Body of pancreas (tissue), 4 donors: ENCODE measurements around the gene CSH2. TPM values are rescaled to one million over a fixed set of nuclear protein-coding genes. Genes with fewer than 3 reads are reported as not detected.
A peak's percentile ranks its signal among the peaks of the same experiment; 100 is the strongest.
"Not testable (repeated sequence)": the region's sequence is repeated elsewhere in the genome, so short reads cannot be mapped to it uniquely, and the experiment has no call there.

ENCODE experiments used
- ATAC-seq: fragments of 150-250 bp; one replicate; pipeline ENCODE4 v1.9.1; 2016
- DNase-seq, 4 donors: peaks; one replicate each; pipeline ENCODE4 v3.0.0-alpha.2; 2019
- H3K27ac ChIP-seq, 4 donors: fragments of 200-600 bp; sonication (generic); 1 replicate in 3 of 4; 2 replicates in 1 of 4; pipeline versions ENCODE4 v1.5.1 to v1.6.1; 2016 to 2019; ENCODE audit warnings: mild to moderate bottlenecking in 1 of 4, mixed read lengths in 1 of 4, moderate library complexity in 1 of 4
- H3K27me3 ChIP-seq, 2 donors: fragments of 200-600 bp; sonication (generic); one replicate each; pipeline ENCODE4 v1.6.0; 2016; ENCODE audit warnings: mild to moderate bottlenecking in 1 of 2
- H3K36me3 ChIP-seq, 2 donors: fragments of 200-600 bp; sonication (generic); replicated peaks in 1 of 2; 2 replicates each; pipeline ENCODE4 v1.5.1; 2016; ENCODE audit warnings: low read depth in 2 of 2; ENCODE audit not compliant: insufficient read depth in 1 of 2
- H3K4me1 ChIP-seq: fragments of 200-600 bp; sonication (generic); one replicate; pipeline ENCODE4 v1.6.0; 2016
- H3K4me3 ChIP-seq, 2 donors: fragments of 200-600 bp; sonication (generic); 1 replicate in 1 of 2; 2 replicates in 1 of 2; pipeline ENCODE4 v1.5.1; 2016 to 2019
- H3K9me3 ChIP-seq, 3 donors: fragments of 200-600 bp; sonication (generic); 1 replicate in 2 of 3; 2 replicates in 1 of 3; pipeline ENCODE4 v1.5.1; 2016
- POLR2A ChIP-seq, 3 donors: fragments of 450-650 bp; IDR thresholded peaks; one replicate each; pipeline ENCODE4 v1.6.1; 2016; ENCODE audit warnings: antibody characterized with exemption in 3 of 3, mild to moderate bottlenecking in 2 of 3
- WGBS, 2 donors: methylation state at CpG; one replicate each; pipeline ENCODE4 v1.1.5; 2017; 5-methylcytosine and 5-hydroxymethylcytosine counted together
- intact Hi-C: fragments of 100-400 bp; cut with DNase I; formaldehyde crosslinking; loops from one replicate; pipeline ENCODE4 v1.15.1; 2023
- total RNA-seq, 2 donors: library from RNA; depleted of rRNA; stranded (reverse); fragments of >200 nt; gene quantifications; one replicate each; pipeline ENCODE4 v1.1.0, GENCODE V29; 2016
- TF ChIP-seq, protein P1 (sequence below), 7 experiments: fragments of 450-650 bp in 4 of 7; fragments of 200-600 bp in 3 of 7; sonication (generic) in 3 of 7; IDR thresholded peaks; one replicate each; pipeline ENCODE4 v1.5.1; 2016 to 2019; ENCODE audit warnings: antibody characterized with exemption in 7 of 7

The CSH2 gene
- not detected for total RNA-seq

DNA sequence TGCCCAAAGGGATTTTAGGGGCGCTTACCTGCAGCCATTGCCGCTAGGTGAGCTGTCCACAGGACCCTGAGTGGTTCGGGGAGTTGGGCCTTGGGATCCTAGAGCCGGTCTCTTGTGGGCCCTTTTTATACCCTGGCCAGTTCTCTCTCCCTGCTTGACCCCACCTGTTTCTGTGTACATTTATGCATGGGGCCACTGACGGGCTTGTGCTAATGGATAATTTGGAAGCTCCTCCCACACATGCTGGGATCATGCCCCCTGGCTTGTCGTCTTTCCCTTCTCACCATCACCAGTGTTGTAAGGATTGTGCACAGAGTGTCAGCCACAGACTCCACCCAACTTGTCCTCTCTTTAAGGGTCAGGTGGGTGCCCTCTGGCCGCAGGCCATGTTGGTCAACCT is at the start of gene CSH2:
Gene CSH2 (minus strand): TSS at position 101 of the 400 bp plus-strand sequence. CDS start 63 bp downstream, at position 38.
- H3K36me3 ChIP-seq, H3K9me3 ChIP-seq, ATAC-seq, H3K4me3 ChIP-seq, H3K27me3 ChIP-seq, DNase-seq, H3K4me1 ChIP-seq, intact Hi-C loops, H3K27ac ChIP-seq: not testable (repeated sequence)
- WGBS, 2 donors: 73 to 82% methylated on average over 2 of the region's 7 CpGs

DNA sequence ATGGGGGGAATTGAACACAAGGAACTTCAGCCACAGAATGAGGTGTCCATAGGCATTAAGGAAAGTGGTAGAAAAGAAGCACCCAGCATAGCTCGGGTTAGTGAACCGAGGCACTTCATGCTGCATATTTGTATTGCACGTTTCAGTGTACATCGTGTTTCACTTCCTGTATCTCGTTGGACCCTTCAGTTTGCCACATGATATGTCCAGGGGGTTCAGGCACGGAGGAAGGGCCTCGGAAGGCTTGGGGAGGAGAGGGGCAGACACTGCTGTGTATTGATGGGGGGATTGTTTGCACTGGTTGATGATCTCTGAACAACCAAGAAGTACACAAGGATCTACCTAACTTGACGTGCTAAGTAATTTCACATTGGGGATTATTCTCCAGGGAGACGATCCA is 48.9 kb upstream of the CSH2 start:
- intact Hi-C loops: loop anchor here (10.0 kb wide), 1 partner anchor 362 kb away; no protein-coding TSS in a partner anchor
- H3K27me3 ChIP-seq, H3K4me3 ChIP-seq, H3K27ac ChIP-seq, ATAC-seq, H3K36me3 ChIP-seq, H3K9me3 ChIP-seq, DNase-seq, H3K4me1 ChIP-seq: not testable (repeated sequence)
- 57 to 59% methylated on average over 9 of the region's 9 CpGs for WGBS, 2 donors

DNA sequence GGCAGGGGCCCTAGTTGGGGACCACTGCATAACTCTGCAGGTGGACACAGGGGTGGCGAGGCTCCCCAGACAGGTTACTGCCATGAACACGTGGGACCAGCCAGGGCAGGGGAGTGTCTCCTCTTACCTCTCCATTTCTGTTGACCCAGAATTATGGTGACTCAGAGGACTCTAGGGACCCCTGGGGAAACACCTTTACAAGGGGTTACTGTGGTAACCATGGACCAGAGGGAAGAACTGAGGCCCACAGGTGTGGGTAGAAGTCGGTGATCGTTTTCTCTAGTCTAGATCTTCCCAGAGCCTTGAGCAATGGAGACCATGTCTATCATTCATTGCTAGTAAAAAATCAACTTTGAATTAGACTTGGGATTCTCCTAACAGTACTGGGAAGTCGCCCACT is 47.3 kb upstream of the CSH2 start:
- 66 to 77% methylated on average over 5 of the region's 5 CpGs for whole genome bisulfite sequencing, 2 donors
- ATAC-seq, H3K27ac ChIP-seq, H3K4me3 ChIP-seq, H3K27me3 ChIP-seq, H3K36me3 ChIP-seq, H3K9me3 ChIP-seq, DNase-seq, H3K4me1 ChIP-seq: not testable (repeated sequence)
- intact Hi-C loops: loop anchor here (10.0 kb wide), 1 partner anchor 364 kb away; no protein-coding TSS in a partner anchor

DNA sequence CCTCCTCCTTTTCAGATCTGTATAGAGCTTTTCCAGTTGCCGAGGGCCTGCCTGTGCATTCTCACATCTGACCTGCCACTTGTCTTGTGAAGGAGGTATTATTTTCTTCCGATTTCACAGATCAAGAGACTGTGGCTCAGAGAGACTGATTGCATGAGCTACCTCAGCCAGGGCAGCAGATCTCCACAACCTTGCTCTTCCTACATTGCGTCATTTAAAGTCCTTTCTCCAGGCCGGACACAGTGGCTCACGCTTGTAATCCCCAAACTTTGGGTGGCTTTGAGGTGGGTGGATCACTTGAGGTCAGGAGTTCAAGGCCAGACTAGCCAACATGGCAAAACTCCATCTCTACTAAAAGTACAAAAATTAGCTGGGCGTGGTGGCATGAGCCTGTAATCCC is 46.6 kb upstream of the CSH2 start:
- intact Hi-C loops: loop anchor here (10.0 kb wide), 1 partner anchor 365 kb away; no protein-coding TSS in a partner anchor
- not testable (repeated sequence) for H3K27me3 ChIP-seq, DNase-seq, H3K4me1 ChIP-seq, H3K9me3 ChIP-seq, H3K27ac ChIP-seq, H3K36me3 ChIP-seq, H3K4me3 ChIP-seq, ATAC-seq
- WGBS, 2 donors: 82 to 87% methylated on average over 6 of the region's 6 CpGs

DNA sequence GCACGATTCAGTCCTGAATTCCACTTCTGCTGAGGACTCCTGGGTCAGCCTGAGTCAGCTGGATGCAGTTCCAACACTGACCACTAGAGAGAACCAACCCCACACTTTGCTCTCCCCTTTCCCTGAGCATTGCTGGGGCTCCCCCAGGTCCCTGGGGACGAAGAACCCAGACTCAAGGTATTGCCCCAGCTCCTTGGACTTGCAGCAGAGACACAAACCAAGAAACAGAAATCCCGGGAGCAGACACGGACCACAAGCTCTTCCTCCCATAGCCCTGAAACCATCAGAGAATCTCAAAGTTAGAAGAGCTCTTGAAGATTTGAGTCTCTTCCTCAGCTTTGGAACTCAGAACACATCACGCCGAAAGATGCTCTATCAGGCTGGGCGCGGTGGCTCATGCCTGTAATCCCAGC is 45.8 kb upstream of the CSH2 start:
- H3K27me3 ChIP-seq: no peaks in the 10 kb centered on the region
- WGBS, 2 donors: 25 to 35% methylated on average over 7 to 8 of the region's 8 CpGs
- intact Hi-C loops: loop anchor here (10.0 kb wide), 1 partner anchor 345 kb away; the partner anchor contains the start of gene TEX2
- no peak overlapping the region for H3K4me3 ChIP-seq
- H3K9me3 ChIP-seq: no peaks in the 10 kb centered on the region
- no peak overlapping the region for H3K27ac ChIP-seq
- DNase-seq (peak; percentile 59 to 67 (median 61)), ATAC-seq (peak; percentile 87)
- no peaks in the 10 kb centered on the region for H3K4me1 ChIP-seq
- no peaks in the 10 kb centered on the region for H3K36me3 ChIP-seq
- no peak for TF ChIP-seq POLR2A (IDR thresholded peaks at IDR 0.05)
- TF ChIP-seq, protein P1, sequence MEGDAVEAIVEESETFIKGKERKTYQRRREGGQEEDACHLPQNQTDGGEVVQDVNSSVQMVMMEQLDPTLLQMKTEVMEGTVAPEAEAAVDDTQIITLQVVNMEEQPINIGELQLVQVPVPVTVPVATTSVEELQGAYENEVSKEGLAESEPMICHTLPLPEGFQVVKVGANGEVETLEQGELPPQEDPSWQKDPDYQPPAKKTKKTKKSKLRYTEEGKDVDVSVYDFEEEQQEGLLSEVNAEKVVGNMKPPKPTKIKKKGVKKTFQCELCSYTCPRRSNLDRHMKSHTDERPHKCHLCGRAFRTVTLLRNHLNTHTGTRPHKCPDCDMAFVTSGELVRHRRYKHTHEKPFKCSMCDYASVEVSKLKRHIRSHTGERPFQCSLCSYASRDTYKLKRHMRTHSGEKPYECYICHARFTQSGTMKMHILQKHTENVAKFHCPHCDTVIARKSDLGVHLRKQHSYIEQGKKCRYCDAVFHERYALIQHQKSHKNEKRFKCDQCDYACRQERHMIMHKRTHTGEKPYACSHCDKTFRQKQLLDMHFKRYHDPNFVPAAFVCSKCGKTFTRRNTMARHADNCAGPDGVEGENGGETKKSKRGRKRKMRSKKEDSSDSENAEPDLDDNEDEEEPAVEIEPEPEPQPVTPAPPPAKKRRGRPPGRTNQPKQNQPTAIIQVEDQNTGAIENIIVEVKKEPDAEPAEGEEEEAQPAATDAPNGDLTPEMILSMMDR (IDR thresholded peaks at IDR 0.05): peak; percentile 79 to 96 (median 92)

DNA sequence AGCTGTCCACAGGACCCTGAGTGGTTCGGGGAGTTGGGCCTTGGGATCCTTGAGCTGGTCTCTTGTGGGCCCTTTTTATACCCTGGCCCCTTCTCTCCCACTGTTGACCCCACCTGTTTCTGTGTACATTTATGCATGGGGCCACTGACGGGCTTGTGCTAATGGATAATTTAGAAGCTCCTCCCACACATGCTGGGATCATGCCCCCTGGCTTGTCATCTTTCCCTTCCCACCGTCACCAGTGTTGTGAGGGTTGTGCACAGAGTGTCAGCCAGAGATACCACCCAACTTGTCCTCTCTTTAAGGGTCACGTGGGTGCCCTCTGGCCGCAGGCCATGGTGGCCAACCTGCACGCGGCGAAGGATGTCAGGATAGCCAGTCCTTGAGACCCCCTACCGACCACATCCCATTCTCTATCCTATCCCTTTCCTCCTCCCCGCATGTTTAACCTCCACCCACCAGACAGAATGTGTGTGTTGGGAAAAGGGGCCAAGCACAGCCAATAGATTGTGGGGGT is 45.4 kb upstream of the CSH2 start, which contains the start of gene GH1:
Gene GH1 (minus strand): TSS at position 51 of the 517 bp plus-strand sequence. CDS start 63 bp downstream, outside the sequence.
- H3K4me1 ChIP-seq, DNase-seq, H3K4me3 ChIP-seq, H3K27ac ChIP-seq, H3K9me3 ChIP-seq, H3K36me3 ChIP-seq, H3K27me3 ChIP-seq, ATAC-seq: not testable (repeated sequence)
- intact Hi-C loops: loop anchor here (10.0 kb wide), 1 partner anchor 346 kb away; the partner anchor contains the start of gene TEX2
- WGBS, 2 donors: 33 to 34% methylated on average over 10 of the region's 10 CpGs

DNA sequence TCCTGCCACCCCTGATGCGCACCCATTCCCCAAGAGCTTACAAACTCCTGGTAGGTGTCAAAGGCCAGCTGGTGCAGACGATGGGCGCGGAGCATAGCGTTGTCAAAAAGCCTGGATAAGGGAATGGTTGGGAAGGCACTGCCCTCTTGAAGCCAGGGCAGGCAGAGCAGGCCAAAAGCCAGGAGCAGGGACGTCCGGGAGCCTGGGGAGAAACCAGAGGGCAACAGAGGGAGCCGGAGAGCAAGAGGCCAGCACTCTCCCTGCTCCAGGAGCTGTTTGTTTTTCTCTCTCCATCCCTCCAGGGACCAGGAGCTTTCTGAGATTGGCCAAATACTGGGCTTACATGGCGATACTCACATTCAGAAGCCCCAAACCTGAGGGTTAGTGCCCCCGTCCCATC is 44.8 kb upstream of the CSH2 start:
- peak in 1 of 4 donors; percentile 11 for DNase-seq
- TF ChIP-seq, protein P1 (IDR thresholded peaks at IDR 0.05): no peak
- no peak for TF ChIP-seq POLR2A (IDR thresholded peaks at IDR 0.05)
- H3K27me3 ChIP-seq: no peaks in the 10 kb centered on the region
- H3K36me3 ChIP-seq: no peaks in the 10 kb centered on the region
- no peaks in the 10 kb centered on the region for H3K9me3 ChIP-seq
- no peak for ATAC-seq
- 51 to 77% methylated on average over 5 to 6 of the region's 10 CpGs for WGBS, 2 donors
- H3K4me3 ChIP-seq: no peak overlapping the region
- no peaks in the 10 kb centered on the region for H3K4me1 ChIP-seq
- intact Hi-C loops: loop anchor here (10.0 kb wide), 1 partner anchor 346 kb away; the partner anchor contains the start of gene TEX2
- H3K27ac ChIP-seq: no peak overlapping the region
